ENCODE results near the gene METTL21C. TPM values are rescaled to one million over a fixed set of nuclear protein-coding genes. Genes with fewer than 3 reads are reported as not detected.

Gene METTL21C
- polyA plus RNA-seq, 1 donor (not counting 4 experiments of a cell fraction or from before 2014, with no cell fraction given): not detected

DNA sequence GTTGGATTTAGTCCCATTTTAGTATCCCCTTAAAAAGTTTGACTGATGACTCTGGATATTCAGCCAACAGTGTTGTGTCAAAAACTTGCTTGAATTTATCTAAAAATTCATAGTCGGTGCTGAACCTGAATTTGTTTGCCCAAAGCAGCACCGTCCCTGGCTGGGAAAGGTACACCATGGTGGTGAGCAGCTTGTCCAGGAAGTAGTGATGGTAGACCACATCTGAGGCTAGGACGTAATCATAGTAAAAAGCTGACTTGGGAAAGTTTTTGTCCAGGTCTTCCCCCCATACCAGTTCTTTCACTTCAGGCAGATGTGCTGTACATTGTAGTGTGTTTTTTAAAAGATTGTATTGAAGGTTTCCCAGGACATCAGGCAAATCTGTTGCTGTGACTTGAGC, 8.8 kb downstream of the METTL21C start:
- Histone ChIP-seq H3K4me1 (ENCODE audit: control insufficient read depth, extremely low read depth, insufficient read depth, low read length) (peaks cover 8% of the 10 kb centered on the region), H3K27me3 (ENCODE audit: control insufficient read depth, extremely low read depth, insufficient read depth, low read length) (no peaks in the 10 kb centered on the region), H3K9ac (ENCODE audit: control insufficient read depth, extremely low read depth, insufficient read depth, low read length) (no peak overlapping the region), H3K9me3 (ENCODE audit: control insufficient read depth, low read depth, low read length) (no peaks in the 10 kb centered on the region), H3K9me1 (ENCODE audit: control insufficient read depth, extremely low read depth, insufficient read depth, low read length) (no peaks in the 10 kb centered on the region), H3K4me3 (ENCODE audit: control insufficient read depth in 2 of 3, extremely low read depth in 1 of 3, insufficient read depth in 2 of 3, low read depth in 1 of 3, low read length in 3 of 3) (no peak overlapping the region), H3K79me2 (ENCODE audit: control insufficient read depth, insufficient read depth, low read length) (no peaks in the 10 kb centered on the region), H3K4me2 (ENCODE audit: control insufficient read depth, extremely low read depth, insufficient read depth, low read depth, low read length) (no peak overlapping the region), H2AFZ (ENCODE audit: control insufficient read depth, low read length) (no peak overlapping the region), H3K36me3 (ENCODE audit: control insufficient read depth in 2 of 2, extremely low read depth in 1 of 2, insufficient read depth in 2 of 2, low read length in 2 of 2) (no peaks in the 10 kb centered on the region), H3K27ac (ENCODE audit: control insufficient read depth, insufficient read depth, low read length) (no peak overlapping the region), H4K20me1 (ENCODE audit: control insufficient read depth, extremely low read depth, insufficient read depth, low read length) (no peaks in the 10 kb centered on the region)
- FAIRE-seq (no peak), DNase-seq (ENCODE audit: low read depth, low spot score) (no peak)
- dilution Hi-C loops (cut with MboI; ENCODE audit: extremely low pct_ligation_motif_present, low sequenced_read_pairs): no loop called here
- TF ChIP-seq, protein P1, sequence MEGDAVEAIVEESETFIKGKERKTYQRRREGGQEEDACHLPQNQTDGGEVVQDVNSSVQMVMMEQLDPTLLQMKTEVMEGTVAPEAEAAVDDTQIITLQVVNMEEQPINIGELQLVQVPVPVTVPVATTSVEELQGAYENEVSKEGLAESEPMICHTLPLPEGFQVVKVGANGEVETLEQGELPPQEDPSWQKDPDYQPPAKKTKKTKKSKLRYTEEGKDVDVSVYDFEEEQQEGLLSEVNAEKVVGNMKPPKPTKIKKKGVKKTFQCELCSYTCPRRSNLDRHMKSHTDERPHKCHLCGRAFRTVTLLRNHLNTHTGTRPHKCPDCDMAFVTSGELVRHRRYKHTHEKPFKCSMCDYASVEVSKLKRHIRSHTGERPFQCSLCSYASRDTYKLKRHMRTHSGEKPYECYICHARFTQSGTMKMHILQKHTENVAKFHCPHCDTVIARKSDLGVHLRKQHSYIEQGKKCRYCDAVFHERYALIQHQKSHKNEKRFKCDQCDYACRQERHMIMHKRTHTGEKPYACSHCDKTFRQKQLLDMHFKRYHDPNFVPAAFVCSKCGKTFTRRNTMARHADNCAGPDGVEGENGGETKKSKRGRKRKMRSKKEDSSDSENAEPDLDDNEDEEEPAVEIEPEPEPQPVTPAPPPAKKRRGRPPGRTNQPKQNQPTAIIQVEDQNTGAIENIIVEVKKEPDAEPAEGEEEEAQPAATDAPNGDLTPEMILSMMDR (optimal IDR thresholded peaks at IDR 0.05 in 1 of 3, IDR thresholded peaks at IDR 0.05 in 1 of 3, conservative IDR thresholded peaks at IDR 0.05 in 1 of 3; ENCODE audit: extremely low read depth in 1 of 3, insufficient read depth in 2 of 3, low read length in 3 of 3): no peak
- TF ChIP-seq EZH2 (IDR thresholded peaks at IDR 0.05; ENCODE audit: low read length): no peak

DNA sequence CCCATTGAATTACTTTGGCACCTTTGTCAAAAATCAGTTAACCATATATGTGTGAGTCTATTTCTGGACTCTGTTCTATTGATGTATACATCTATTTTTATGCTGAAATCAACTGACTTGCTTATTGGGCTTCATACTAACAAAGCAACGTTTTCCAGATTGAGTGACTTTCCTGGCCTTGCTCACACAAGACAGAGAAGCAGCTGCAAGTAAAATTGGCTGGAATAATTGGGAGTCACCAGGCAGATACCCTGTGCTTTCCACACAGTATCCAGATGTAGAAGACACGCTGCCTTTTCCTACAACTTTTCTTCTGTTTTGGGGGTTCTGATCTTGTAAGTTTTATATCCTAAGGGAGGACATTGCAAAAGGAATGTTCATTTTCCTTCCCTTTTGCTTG, 11.2 kb downstream of the METTL21C start:
- H3K36me3 ChIP-seq (ENCODE audit: control insufficient read depth in 2 of 2, extremely low read depth in 1 of 2, insufficient read depth in 2 of 2, low read length in 2 of 2): peaks cover 0 to 4% of the 10 kb centered on the region in 2 experiments
- peaks cover 8% of the 10 kb centered on the region for H3K4me1 ChIP-seq (ENCODE audit: control insufficient read depth, extremely low read depth, insufficient read depth, low read length)
- FAIRE-seq (no peak), DNase-seq (ENCODE audit: low read depth, low spot score) (no peak)
- H3K79me2 ChIP-seq (ENCODE audit: control insufficient read depth, insufficient read depth, low read length): no peaks in the 10 kb centered on the region
- H4K20me1 ChIP-seq (ENCODE audit: control insufficient read depth, extremely low read depth, insufficient read depth, low read length): no peaks in the 10 kb centered on the region
- H3K27ac ChIP-seq (ENCODE audit: control insufficient read depth, insufficient read depth, low read length): no peak overlapping the region
- no peak for TF ChIP-seq EZH2 (IDR thresholded peaks at IDR 0.05; ENCODE audit: low read length)
- TF ChIP-seq, protein P1 (optimal IDR thresholded peaks at IDR 0.05 in 1 of 3, IDR thresholded peaks at IDR 0.05 in 1 of 3, conservative IDR thresholded peaks at IDR 0.05 in 1 of 3; ENCODE audit: extremely low read depth in 1 of 3, insufficient read depth in 2 of 3, low read length in 3 of 3): no peak
- no peaks in the 10 kb centered on the region for H3K9me3 ChIP-seq (ENCODE audit: control insufficient read depth, low read depth, low read length)
- no peak overlapping the region for H3K9ac ChIP-seq (ENCODE audit: control insufficient read depth, extremely low read depth, insufficient read depth, low read length)
- H3K4me3 ChIP-seq (ENCODE audit: control insufficient read depth in 2 of 3, extremely low read depth in 1 of 3, insufficient read depth in 2 of 3, low read depth in 1 of 3, low read length in 3 of 3): no peak overlapping the region
- no peak overlapping the region for H3K4me2 ChIP-seq (ENCODE audit: control insufficient read depth, extremely low read depth, insufficient read depth, low read depth, low read length)
- H2AFZ ChIP-seq (ENCODE audit: control insufficient read depth, low read length): no peak overlapping the region
- no peaks in the 10 kb centered on the region for H3K27me3 ChIP-seq (ENCODE audit: control insufficient read depth, extremely low read depth, insufficient read depth, low read length)
- H3K9me1 ChIP-seq (ENCODE audit: control insufficient read depth, extremely low read depth, insufficient read depth, low read length): no peaks in the 10 kb centered on the region
- dilution Hi-C loops (cut with MboI; ENCODE audit: extremely low pct_ligation_motif_present, low sequenced_read_pairs): no loop called here

All from keratinocyte (primary cell).